Left ventricle myocardium superior (tissue), 1 donor: ENCODE measurements around the gene ARHGAP21. TPM values are rescaled to one million over a fixed set of nuclear protein-coding genes. Genes with fewer than 3 reads are reported as not detected.
"Not testable (repeated sequence)": the region's sequence is repeated elsewhere in the genome, so short reads cannot be mapped to it uniquely, and the experiment has no call there.

Source experiments
- ATAC-seq: fragments of 200-7000 bp; cut with Tn5 transposase; one replicate; pipeline ENCODE4 v1.9.1; 2020; ENCODE audit warnings: mild to moderate bottlenecking, moderate library complexity
- DNase-seq: peaks from one replicate; pipeline ENCODE4 v3.0.0-alpha.2; 2020
- intact Hi-C: fragments of 100-400 bp; cut with micrococcal nuclease; formaldehyde crosslinking; loops from one replicate; pipeline ENCODE4 v1.11.0; 2022
- total RNA-seq: library from RNA; stranded (reverse); fragmentation: NEBNext Ultra II Directional; extraction: Animal tissue kit (Norgen Biotek cat#: 25700); gene quantifications from one replicate; pipeline ENCODE4 v1.2.1, GENCODE V29; 2021
- donor health status: DM: no; HTN: yes; CAD: no; lungs with severe emphysema.

The ARHGAP21 gene
- total RNA-seq, 1 donor from 2014 or later = 57.9 TPM

DNA sequence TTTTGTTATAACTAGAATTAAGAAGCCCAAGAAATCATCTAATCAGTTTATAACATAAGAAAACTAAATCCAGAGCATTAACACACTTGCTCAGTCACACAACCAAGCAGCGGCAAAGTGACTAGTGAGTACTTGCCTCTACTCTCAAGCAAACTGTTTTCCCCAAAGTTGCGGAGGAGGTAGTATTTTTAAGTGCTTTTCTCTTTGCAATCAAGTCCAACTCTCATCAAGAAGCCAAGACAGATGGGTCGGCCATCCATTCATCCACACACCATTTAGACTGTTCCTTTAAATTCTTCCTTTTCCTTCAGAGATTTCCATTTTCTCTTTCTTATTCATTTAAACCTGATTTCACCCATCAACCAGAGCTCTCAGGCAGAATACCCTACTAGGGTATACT, 25.4 kb downstream of the ARHGAP21 start:
- ATAC-seq (no peak), DNase-seq (no peak)
- intact Hi-C loops = no loop called here

DNA sequence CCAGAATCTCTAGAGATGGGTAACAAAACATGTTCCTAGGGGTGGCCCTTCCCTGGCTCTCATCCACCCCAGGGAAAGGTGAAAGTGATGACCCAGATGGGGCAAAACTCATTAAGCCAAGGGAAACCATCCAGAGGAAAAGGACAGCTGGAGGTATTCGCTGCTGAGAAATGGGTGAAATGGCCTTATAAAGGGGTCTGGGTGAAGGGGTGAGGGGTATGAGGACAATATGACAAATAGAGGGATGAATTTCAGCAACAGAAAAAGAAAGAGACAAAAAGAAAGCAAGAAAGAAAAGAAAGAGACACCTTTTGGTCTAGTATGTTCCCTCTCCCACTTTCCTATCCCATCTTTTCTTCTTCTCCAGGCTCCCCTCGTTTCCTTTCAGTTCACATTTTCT, 26.6 kb downstream of the ARHGAP21 start:
- ATAC-seq = no peak
- intact Hi-C loops = no loop called here
- no peak for DNase-seq

DNA sequence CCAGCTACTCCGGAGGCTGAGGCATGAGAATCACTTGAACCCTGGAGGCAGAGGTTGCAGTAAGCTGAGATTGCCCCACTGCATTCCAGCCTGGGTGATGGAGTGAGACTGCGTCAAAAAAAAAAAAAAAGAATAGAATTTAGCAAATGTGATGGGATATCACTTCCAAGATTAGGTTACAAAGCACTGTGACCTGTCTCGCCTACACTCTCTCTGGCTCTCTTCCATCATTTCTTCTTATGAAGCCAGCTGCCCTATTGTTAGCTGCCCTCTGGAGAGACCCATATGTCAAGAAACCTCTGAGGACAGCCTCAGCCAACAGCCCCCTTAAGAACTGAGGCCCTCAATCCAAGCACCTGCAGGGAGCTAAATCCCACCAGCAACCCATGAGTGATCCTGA, 28.2 kb downstream of the ARHGAP21 start:
- intact Hi-C loops = no loop called here
- DNase-seq (no peak), ATAC-seq (peak; percentile 76)

DNA sequence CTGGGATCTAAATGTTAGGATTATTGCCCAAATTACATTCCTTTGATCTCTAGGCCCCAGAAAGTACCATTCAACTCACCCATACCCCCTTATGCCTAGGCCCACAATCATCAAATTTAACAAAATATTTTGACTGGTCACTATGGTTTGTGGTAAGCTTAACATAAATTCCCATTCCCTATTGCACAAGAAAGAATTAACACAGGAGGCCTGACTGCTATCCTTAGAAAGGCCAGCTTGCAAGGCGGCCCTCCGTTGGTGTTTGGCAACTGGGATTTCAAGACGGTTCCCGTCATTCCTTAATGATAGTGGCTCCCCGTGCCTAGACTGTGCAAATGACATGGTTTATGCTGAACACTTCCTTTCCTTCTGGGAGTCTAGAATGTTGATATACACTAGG, 29.6 kb downstream of the ARHGAP21 start:
- DNase-seq (no peak), ATAC-seq (no peak)
- intact Hi-C loops = no loop called here

DNA sequence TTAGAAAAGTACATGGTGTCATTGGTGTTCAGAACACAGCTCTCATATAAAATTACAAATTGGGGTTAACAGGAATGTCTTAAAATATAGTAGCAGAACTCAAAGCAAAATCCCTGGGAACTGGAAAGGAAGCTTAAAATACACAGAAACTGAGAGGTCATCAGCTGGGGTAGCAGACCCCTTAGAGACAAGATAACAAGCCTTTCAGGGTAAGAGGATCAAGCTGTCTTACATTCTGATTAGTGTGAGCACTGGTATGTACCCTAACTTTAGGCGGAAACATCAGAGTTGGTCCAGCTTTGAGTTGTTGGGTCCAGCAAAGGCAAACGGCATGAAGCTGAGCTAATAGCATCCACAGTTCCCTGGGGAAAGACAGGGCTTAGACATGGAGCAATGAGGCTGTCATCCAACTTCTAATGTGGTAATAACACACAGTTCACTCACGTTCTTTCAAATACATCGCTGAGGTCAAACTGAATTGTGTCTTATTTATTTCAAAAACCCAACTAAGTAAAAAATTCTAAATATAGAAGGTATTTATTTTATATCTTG, 32.6 kb downstream of the ARHGAP21 start:
- no peak for DNase-seq
- peak; percentile 82 for ATAC-seq
- intact Hi-C loops = no loop called here

DNA sequence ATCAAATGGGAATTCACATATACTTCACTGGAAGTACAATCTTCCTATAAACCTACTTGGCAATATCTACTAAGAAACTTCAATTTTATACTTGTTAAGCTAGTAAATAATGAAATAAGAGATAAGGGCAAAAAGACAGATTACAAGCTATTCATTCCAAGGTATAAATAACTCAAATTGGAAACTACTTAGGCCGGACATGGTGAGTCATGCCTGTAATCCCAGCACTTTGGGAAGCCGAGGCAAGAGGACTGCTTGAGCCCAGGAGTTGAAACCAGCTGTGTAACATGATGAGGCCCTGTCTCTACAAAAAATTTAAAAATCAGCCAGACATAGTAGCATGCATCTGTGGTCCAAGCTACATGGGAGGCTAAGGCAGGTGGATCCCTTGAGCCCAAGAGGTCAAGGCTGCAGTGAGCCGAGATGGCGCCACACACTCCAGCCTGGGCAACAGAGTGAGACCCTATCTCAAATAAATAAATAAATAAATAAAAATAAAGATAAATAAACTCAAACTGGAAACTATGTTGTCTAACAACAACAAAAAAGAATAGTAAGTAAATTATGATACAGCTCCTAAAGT, 37.6 kb downstream of the ARHGAP21 start:
- DNase-seq (no peak), ATAC-seq (peak; percentile 74)
- intact Hi-C loops = no loop called here

DNA sequence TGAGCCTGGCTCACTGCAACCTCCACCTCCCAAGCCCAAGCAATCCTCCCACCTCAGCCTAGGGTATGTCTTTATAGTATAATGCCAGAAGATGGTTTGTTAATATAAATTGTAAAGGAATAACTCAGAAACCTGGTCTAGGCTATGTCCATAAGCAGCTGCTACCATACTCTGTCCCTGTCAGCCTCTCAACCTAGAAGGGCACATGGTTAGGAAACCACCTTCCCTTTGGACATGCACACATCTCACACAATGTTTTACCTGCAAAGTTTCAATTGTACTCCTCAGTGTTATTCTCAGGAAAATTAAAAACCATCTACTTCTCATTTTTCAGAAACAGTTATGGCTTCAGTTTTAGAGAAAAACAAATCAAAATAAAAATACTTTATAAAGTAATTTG, 40.1 kb downstream of the ARHGAP21 start:
- intact Hi-C loops = no loop called here

DNA sequence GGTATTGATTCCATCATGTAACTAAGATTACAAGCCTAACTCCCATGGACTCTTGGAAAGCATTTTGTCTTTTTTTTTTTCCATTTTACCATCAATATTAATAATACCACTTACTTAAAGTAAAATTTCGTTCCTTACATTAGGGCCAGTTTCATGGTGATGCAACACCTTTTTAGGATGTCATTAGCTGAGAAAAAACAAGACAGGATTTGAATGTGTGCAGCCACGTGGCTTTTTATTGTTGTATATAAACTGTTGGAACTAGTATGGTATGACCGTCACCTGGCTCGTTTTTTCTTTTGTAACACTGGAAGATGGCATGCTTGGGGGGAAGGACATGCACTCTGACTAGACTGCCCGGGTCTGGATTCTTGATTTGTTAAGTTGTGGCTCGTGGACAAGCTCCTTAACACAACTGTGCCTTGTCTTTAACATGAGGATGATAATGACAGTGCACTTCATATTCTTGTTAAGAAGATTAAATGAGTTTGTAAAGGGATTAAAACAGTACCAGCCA, 42.1 kb downstream of the ARHGAP21 start:
- intact Hi-C loops = no loop called here
- ATAC-seq (peak; percentile 37), DNase-seq (no peak)

More for the DNA sequence above, 40.1 kb downstream of the ARHGAP21 start:
- no peak for DNase-seq
- no peak for ATAC-seq

DNA sequence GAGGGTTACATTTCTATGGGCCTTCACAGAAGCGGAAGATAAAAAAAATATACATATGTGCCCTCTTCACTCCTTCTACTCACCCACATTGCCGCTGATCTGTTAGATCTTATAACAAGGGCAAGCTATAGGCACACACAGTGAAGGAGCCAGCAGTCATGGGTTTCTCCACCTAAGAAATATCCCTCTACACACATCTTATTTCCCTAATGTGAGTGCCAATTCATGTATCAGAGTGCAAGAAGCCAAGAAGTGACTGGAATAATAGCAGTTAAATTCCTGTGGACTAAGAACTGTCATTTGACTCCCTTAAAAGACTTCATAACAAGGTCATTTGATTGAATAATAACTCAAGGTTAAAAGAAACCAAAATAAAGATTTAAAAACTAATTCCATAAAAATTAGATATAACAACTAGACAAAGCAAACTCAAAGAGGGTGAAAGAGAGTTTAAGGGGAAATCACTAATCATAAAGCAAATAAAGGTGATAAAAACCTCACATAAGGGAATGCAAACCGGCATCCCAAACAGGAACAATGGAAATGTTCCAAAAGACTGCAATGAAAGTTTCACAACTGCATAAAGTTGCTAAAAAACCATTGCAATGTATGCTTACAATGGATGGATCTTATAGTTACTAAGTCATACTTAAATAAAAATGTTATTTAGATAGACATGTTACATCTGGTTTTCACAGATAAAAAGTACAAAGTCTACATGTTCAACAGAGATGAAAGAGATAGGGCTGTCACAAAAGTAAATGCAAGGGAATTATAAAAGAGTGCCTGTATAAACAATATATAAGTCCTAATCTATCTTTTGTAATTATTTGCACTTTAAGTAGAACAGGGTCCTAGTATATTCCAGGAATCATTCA, 42.8 kb downstream of the ARHGAP21 start:
- peak; percentile 27 for ATAC-seq
- DNase-seq = no peak
- intact Hi-C loops = no loop called here

DNA sequence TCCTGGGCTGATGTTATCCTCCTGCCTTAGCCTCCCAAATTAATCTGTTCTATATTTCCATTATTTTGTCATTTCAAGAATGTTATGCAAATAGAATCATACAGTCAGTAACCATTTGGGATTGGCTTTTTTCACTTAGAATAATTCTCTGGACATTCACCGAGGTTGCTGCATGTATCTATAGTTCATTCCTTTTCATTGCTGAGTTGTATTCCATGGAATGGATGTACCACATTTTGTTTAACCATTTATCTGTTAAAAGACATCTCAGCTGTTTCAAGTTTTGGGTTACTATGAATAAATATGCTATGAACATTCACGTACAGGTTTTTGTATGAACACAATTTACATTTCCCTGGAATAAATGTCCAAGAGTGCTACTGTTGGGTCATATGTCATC, 44.9 kb downstream of the ARHGAP21 start:
- intact Hi-C loops = no loop called here
- no peak for ATAC-seq
- DNase-seq = no peak

DNA sequence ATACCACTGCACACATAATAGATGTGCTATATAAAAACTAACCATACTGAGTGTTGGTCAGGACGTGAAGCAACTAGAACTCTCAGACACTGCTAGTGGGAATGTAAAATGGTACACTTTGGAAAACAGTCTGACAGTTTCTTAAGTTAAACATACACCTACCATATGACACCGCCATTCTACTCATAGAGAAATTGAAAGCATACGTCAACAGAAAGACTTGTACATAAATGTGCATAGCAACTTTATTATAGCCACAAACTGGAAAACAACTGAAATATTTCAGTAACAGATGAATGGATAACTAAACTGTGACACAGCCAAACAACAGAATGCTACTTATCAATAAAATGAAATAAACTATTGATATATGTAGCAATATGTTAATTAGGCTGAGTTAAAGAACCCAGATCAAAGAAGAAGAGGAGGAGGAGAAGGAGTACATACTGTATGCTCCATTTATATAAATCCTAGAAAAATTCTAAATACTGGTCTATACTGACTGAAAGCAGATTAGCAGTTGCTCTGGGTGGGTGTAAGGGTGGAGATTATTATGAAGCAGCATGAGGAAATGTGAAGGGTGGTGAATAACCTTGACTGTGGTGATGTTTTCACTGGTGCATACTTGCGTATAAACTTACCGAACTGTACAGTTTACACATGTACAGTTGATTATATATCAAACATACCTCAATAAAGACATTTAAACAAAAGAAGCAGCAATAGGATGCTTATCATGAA, 48.6 kb downstream of the ARHGAP21 start:
- intact Hi-C loops = no loop called here
- ATAC-seq (no peak), DNase-seq (no peak)

DNA sequence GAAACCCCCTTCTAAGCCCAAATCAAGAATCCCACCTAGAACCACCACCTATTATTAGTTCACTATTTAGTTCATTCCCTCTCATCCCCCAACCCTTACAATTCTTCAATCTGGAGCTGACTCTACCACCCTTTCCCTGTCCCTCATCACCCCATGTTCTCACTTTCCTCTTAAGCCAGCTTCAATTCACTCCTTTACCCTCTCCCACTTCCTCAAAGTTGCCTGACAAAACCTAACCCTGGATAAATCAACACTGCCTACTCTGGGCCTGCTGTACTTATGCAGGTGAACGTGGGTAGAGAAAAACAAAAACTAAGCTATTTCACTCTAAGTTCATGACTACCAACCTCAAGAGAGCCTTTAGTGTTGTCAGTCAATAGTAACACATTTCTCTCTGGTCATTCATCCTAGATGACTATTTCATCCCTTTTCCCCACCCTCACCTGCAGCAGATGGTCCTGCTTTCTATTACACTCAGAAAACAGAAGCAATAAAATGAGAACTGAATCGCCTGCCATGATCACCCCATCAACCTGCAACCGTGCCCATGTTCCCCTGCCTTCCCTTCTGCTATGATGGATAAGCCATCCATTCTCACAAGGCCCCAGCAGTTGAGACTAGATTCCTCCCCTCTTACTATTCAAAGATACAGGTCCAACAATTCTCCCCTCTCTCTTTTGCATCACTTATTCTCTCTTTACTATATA, 52.6 kb downstream of the ARHGAP21 start:
- no peak for DNase-seq
- ATAC-seq = no peak
- intact Hi-C loops = no loop called here

DNA sequence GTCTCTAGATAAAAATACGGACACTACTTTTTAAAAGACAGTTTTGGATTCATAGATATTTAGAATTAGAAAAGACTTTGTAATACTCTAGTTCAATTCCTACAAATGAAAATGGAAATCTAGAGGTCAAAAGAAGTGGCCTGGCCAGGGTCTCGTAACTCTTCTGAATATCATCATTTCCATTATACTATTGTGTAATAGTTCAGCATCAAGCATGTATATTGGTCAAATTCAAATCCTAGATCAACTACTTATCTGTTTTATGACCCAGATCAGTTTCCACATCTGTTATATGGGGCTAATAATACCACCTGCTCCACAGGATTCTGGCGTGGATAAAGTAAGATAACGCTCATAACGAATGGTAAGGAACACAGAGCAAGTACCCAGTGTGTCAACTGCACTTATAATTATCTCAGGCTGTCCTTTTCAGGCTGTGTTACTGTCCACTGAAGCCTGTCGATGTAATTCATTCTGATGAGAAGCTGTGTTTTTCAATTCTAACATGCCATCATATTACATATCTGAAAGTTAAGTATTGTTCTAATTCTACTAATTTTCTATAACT, 54.3 kb downstream of the ARHGAP21 start:
- DNase-seq (no peak), ATAC-seq (peak; percentile 41)
- intact Hi-C loops = no loop called here

DNA sequence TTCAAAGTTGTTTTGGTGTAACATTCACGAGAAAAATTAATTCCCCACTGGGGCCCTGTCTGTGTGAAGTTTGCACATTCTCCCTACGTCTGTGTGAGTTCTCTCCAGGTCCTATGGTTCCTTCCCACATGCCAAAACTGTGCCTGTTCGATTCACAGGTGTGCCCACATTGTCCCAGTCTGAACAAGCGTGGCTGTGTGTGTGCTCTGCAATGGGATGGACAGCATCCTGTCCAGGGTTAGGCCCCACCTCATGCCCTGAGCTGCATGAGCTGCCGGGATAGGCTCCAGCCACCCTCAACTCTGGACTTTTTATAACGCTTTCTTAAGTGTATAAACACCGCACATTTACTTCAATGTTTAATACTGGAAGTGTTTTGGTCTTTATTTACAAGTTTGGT, 55.4 kb downstream of the ARHGAP21 start:
- intact Hi-C loops = no loop called here
- ATAC-seq (no peak), DNase-seq (no peak)

DNA sequence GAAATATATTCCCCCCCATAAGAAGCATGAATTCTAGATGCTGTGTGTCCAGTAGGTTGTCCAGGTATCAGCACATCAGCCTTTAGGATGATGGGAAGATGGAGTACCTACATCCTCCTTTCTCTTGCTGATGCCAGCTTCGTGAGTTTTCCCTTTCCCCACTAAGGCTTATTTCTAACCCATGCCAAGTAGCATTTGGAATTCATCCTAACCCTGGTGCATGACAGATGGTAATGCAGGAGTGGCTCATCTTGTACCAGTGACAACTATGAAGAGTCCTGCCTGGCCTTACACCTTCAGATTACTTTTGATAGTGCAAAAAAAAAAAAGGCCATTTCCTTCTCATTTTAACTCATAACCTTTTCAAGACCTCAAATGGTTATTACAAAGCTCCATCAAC, 58.7 kb downstream of the ARHGAP21 start:
- intact Hi-C loops = no loop called here
- DNase-seq (no peak), ATAC-seq (no peak)

DNA sequence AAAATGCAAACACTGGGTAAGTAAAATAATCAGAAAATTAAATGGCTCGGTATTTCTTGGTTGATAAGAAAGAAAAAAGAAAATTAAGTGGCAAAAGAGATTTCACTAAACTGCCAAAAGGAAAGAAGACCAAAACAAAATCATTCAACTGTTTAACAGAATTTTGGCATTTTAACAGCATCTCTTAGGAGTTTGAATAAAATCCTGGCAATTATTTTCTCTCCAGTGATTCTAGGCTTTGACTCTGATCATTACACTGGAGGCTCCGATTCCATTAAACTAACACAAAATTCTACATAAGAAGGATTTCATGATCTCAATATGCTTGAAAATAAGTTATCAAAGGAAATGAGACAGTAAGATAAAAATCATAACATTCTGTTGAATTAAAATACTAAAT, 62.3 kb downstream of the ARHGAP21 start:
- ATAC-seq = no peak
- DNase-seq = no peak
- intact Hi-C loops = no loop called here

DNA sequence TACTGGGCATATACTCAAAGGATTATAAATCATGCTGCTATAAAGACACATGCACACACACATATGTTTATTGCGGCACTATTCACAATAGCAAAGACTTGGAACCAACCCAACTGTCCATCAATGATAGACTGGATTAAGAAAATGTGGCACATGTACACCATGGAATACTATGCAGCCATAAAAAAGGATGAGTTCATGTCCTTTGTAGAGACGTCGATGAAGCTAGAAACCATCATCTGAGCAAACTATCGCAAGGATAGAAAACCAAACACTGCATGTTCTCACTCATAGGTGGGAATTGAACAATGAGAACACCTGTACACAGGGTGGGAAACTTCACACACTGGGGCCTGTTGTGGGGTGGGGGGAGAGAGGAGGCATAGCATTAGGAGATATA, 65.4 kb downstream of the ARHGAP21 start:
- DNase-seq, intact Hi-C loops, ATAC-seq: not testable (repeated sequence)

DNA sequence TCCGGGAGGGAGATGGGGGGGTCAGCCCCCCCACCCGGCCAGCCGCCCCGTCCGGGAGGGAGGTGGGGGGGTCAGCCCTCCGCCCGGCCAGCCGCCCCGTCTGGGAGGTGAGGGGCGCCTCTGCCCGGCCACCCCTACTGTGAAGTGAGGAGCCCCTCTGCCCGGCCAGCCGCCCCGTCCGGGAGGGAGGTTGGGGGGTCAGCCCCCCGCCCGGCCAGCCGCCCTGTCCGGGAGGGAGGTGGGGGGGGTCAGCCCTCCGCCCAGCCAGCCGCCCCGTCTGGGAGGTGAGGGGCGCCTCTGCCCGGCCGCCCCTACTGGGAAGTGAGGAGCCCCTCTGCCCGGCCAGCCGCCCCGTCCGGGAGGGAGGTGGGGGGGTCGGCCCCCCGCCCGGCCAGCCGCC, 67.4 kb downstream of the ARHGAP21 start:
- intact Hi-C loops, ATAC-seq, DNase-seq: not testable (repeated sequence)
